ENCODE results near the gene TMEM35B. TPM values are rescaled to one million over a fixed set of nuclear protein-coding genes. Genes with fewer than 3 reads are reported as not detected.

Gene TMEM35B
- 15.7 to 17.6 TPM (median 16.9 TPM) in 5 replicates for total RNA-seq (2022; extraction: Qiagen RNA extraction)

DNA sequence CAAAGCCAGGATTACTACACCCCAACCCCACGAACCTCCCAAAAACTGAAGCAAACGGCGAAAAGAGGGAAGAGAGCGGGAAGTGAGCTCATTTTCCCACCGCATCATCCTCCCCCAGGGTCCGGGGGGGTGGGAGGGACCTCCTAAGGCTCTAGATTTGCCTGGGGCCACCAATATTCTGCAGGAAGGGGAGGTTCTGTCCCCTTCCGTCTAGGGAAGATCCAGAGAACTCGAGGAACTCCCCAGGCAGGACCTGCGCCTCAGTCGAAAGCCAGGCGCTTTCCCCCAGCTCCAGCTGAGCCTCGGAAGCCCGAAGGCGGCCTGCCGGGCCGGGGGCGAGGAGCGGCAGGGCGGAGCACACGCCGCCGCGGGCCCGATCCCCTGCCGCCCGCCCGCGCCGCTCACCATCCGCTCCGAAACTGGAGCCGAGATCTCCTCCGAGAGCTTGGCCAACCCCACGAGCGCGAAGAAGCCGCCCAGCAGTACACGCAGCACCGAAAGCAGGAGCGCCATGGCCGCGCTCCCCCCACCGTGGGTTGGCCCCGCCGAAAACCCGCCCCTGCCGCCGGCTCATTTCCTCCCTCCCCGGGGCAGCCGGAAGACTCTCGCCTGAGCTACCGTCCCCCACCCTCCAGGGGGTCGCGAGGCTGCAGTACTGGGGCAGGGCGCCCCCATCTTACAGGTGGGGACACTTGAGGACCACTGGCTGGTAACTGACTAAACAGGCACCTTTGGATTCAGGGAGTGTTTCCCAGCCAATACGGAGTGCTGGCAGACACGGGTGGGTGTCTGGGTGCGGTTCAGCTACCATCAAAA lies at the start of gene TMEM35B:
Gene TMEM35B, minus strand, starts transcription at position 555 of the 816 bp plus-strand sequence. Its CDS starts 42 bp downstream, at position 513.

Other genes starting within 250 kb of the TMEM35B start
- 0.08 to 0.26 TPM (median 0.13 TPM) in 4 of 5 replicates, not detected in the other for gene GJB5, start 230.3 kb downstream of the TMEM35B start, total RNA-seq (2022; extraction: Qiagen RNA extraction)
- 0.07 to 0.22 TPM (median 0.12 TPM) in 5 replicates for gene GJB4, start 225.6 kb downstream of the TMEM35B start, total RNA-seq (2022; extraction: Qiagen RNA extraction)
- 9.6 to 17.9 TPM (median 13.4 TPM) in 5 replicates for gene GJB3, start 204.1 kb downstream of the TMEM35B start, total RNA-seq (2022; extraction: Qiagen RNA extraction)
- gene GJA4, start 192.3 kb downstream of the TMEM35B start, total RNA-seq (2022; extraction: Qiagen RNA extraction) = not detected in 5 replicates
- gene SMIM12, start 125.6 kb downstream of the TMEM35B start, total RNA-seq (2022; extraction: Qiagen RNA extraction) = 52.5 to 58.6 TPM (median 58.0 TPM) in 5 replicates
- 0.14 to 0.44 TPM (median 0.25 TPM) in 5 replicates for gene DLGAP3, start 55.7 kb downstream of the TMEM35B start, total RNA-seq (2022; extraction: Qiagen RNA extraction)
- gene ZMYM6, start 46.6 kb upstream of the TMEM35B start, total RNA-seq (2022; extraction: Qiagen RNA extraction) = 3.9 to 5.2 TPM (median 4.8 TPM) in 5 replicates
- 4.7 to 6.9 TPM (median 6.4 TPM) in 5 replicates for gene ZMYM1, start 94.0 kb upstream of the TMEM35B start, total RNA-seq (2022; extraction: Qiagen RNA extraction)
- gene SFPQ, start 207.8 kb upstream of the TMEM35B start, total RNA-seq (2022; extraction: Qiagen RNA extraction) = 175 to 284 TPM (median 190 TPM) in 5 replicates

Measured in A549 treated with Hydrocortisone at 1 μM for 4 hours (cell line).